Measurements from ENCODE around the gene CFAP61. TPM values are rescaled to one million over a fixed set of nuclear protein-coding genes. Genes with fewer than 3 reads are reported as not detected.

CFAP61 gene
- total and polyA plus RNA-seq, 11 donors: 12.1 to 102 (median 41.8) TPM

DNA sequence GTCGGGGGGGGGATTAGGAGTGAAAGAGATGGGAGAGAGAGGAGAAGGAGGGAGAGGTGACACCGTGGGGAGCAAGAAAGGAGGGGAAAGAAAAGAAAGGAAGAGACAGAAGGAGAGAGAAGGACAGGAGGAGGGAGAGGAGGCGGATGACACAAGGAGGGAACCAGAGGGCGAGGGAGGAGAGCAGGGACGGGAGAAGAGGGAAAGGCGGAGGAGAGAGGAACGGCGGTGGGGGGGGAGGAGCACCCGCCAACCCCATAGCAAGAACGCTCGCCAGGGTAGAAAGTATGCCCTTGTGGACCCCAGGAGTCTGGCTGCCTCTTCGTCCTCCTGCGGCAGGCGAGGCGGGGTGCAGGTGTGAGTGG lies 311.1 kb downstream of the CFAP61 start:
- TF ChIP-seq, protein P1, sequence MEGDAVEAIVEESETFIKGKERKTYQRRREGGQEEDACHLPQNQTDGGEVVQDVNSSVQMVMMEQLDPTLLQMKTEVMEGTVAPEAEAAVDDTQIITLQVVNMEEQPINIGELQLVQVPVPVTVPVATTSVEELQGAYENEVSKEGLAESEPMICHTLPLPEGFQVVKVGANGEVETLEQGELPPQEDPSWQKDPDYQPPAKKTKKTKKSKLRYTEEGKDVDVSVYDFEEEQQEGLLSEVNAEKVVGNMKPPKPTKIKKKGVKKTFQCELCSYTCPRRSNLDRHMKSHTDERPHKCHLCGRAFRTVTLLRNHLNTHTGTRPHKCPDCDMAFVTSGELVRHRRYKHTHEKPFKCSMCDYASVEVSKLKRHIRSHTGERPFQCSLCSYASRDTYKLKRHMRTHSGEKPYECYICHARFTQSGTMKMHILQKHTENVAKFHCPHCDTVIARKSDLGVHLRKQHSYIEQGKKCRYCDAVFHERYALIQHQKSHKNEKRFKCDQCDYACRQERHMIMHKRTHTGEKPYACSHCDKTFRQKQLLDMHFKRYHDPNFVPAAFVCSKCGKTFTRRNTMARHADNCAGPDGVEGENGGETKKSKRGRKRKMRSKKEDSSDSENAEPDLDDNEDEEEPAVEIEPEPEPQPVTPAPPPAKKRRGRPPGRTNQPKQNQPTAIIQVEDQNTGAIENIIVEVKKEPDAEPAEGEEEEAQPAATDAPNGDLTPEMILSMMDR (IDR thresholded peaks at IDR 0.05): no peak
- TF ChIP-seq POLR2A (IDR thresholded peaks at IDR 0.05): no peak
- H3K9me3 ChIP-seq: no peaks in the 10 kb centered on the region
- no peaks in the 10 kb centered on the region for H3K36me3 ChIP-seq
- ATAC-seq (no peak), DNase-seq (no peak)
- H3K4me1 ChIP-seq: peaks cover 0 to 38% (median 7%) of the 10 kb centered on the region in 12 donors
- WGBS, 4 donors: 2 to 5% (median 3%) methylated on average over 15 of the region's 15 CpGs
- H3K27me3 ChIP-seq: peaks cover 39 to 77% (median 48%) of the 10 kb centered on the region in 9 donors
- intact Hi-C loops (cut with DNase I): loop anchor here in 9 of 10 donors (5.0 to 10.0 kb wide), 6 partner anchors 81 to 291 kb away; no protein-coding TSS in a partner anchor
- H3K27ac ChIP-seq: no peak overlapping the region
- peak overlapping the region in 1 of 12 donors; percentile 1 for H3K4me3 ChIP-seq

DNA sequence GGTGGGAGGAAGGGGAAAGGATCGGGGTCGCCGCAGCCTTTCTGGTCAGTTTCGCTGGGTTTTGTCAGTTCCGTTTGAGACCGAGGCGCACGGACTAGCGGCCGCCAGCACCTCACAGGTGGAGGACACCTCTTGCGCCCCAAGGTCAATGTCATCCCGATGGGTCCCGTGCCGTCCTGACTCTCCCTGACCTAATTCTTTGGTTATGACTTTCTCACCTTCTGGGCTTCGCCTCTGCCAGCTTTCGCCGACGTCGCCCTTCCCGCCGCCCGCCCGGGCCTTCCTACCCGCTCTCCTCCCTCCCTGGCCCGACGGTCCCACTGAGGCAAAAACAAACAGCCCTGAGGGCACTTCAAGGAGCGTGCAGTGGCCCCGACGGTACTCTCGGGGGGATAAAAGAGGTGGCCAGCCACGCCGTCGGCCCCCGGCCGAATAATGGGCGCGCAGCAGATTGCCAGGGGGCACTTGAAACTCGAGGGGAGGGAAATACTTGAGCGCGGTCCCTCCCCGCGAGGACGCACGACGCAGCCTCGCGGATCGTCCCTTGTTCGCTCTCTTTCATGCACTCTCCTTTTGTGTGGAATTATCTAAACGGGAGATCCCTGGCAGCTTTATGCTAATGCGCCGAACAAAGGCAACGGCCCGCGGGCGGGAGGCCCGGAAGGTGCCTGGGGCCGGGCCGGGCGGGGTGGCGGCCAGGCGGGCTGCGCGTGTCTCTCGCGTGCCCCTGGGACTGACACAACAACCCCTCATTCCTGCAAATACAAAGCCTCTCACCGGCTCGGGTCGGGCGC lies 311.7 kb downstream of the CFAP61 start:
- TF ChIP-seq, protein P1 (IDR thresholded peaks at IDR 0.05): no peak
- no peak for TF ChIP-seq POLR2A (IDR thresholded peaks at IDR 0.05)
- no peak overlapping the region for H3K27ac ChIP-seq
- H3K27me3 ChIP-seq: peaks cover 42 to 81% (median 52%) of the 10 kb centered on the region in 9 donors
- 2 to 3% (median 2%) methylated on average over 38 to 70 of the region's 70 CpGs for WGBS, 4 donors
- no peak for DNase-seq
- peak overlapping the region in 1 of 12 donors; percentile 1 for H3K4me3 ChIP-seq
- H3K9me3 ChIP-seq: no peaks in the 10 kb centered on the region
- intact Hi-C loops (cut with DNase I): loop anchor here in 9 of 10 donors (5.0 to 10.0 kb wide), 6 partner anchors 81 to 292 kb away; no protein-coding TSS in a partner anchor
- no peaks in the 10 kb centered on the region for H3K36me3 ChIP-seq
- H3K4me1 ChIP-seq: peaks cover 0 to 44% (median 7%) of the 10 kb centered on the region in 12 donors
- no peak for ATAC-seq

DNA sequence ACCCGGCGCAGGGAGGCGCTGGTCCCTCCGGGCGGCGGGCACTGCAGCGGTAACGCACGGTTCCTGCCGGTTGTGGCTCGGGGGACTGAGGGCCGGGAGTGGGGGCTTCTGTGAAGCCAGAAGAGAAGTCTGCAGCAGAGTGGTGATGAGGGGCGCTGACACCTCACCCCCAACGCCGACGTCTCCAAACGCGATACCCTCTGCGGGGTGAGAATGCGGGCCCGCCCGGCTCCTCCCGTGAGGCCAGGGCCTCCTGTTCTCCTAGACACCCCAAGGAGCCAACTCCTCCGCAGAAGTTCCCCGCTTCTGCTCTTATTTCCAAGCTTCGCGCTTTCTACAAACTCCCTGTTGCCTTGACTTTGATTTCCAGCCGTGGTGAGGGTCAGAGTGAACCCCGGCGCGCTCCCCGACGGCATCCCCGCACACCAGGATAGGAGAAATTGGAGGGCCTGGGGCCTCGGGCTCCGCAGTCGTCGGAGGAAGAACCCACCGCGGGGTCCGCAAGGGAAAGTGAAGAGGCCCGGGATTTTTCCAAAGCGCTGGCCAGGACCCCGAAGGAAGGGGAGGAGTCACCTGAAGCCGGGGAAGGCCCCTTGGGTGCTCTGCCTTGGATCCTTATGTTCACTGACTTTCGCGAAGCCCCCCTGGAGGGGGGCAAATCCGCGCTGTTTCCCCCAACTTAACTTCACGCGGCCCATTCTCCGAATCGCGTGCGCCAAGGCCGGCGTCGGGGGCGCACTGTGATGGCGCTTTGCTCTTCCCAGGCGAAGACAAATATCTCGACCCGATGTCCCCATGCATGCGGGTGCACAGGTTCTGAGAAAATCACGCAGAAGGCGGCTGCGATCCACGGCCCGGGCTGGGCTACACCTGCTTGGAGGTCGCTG lies 312.5 kb downstream of the CFAP61 start:
- Histone ChIP-seq H3K4me3 (no peak overlapping the region), H3K36me3 (no peaks in the 10 kb centered on the region), H3K9me3 (no peaks in the 10 kb centered on the region), H3K27ac (no peak overlapping the region), H3K27me3 (peaks cover 50 to 89% (median 61%) of the 10 kb centered on the region in 9 donors), H3K4me1 (peaks cover 0 to 53% (median 12%) of the 10 kb centered on the region in 12 donors)
- intact Hi-C loops (cut with DNase I): loop anchor here in 9 of 10 donors (5.0 to 10.0 kb wide), 6 partner anchors 80 to 293 kb away; no protein-coding TSS in a partner anchor
- no peak for ATAC-seq
- DNase-seq: no peak
- WGBS, 4 donors: 2 to 3% (median 3%) methylated on average over 48 to 70 of the region's 70 CpGs
- no peak for TF ChIP-seq POLR2A (IDR thresholded peaks at IDR 0.05)
- TF ChIP-seq, protein P1 (IDR thresholded peaks at IDR 0.05): no peak

All from heart left ventricle (tissue), 16 donors.